HL-60 (cell line): ENCODE measurements around the gene HIPK2.
A peak's percentile ranks its signal among the peaks of the same experiment; 100 is the strongest.

Experiments
- DNase-seq, 2 experiments: peaks; one replicate each; pipeline ENCODE4 v3.0.0-alpha.2; 2010 to 2020; ENCODE audit warnings: low read depth in 1 of 2, low spot score in 1 of 2
- H3K27ac ChIP-seq: fragments of 250-450 bp; sonication (Bioruptor Pico); replicated peaks from 2 replicates; pipeline ENCODE4 v1.5.1; 2020; ENCODE audit warnings: mild to moderate bottlenecking, moderate library complexity
- H3K27me3 ChIP-seq: fragments of 250-450 bp; sonication (Bioruptor Pico); 2 replicates; pipeline ENCODE4 v1.5.1; 2021; ENCODE audit warnings: mild to moderate bottlenecking, moderate library complexity; ENCODE audit not compliant: insufficient read depth, poor library complexity, severe bottlenecking
- H3K4me3 ChIP-seq: replicated peaks from 2 replicates; pipeline ENCODE4 v1.5.1; 2011; ENCODE audit warnings: mild to moderate bottlenecking, control low read depth, low read length; ENCODE audit not compliant: insufficient read depth
- CTCF ChIP-seq: IDR thresholded peaks from one replicate; pipeline ENCODE4 v1.5.1; 2011; ENCODE audit warnings: low read length, control low read depth, inconsistent platforms; ENCODE audit not compliant: insufficient read depth
- GABPA ChIP-seq: IDR thresholded peaks from 2 replicates; pipeline ENCODE4 v1.6.1; 2012; ENCODE audit warnings: low read depth
- POLR2AphosphoS5 ChIP-seq: IDR thresholded peaks from 2 replicates; pipeline ENCODE4 v1.6.1; 2012; ENCODE audit warnings: low read depth
- REST ChIP-seq: IDR thresholded peaks from 2 replicates; pipeline ENCODE4 v1.6.1; 2012; ENCODE audit warnings: low read depth; ENCODE audit not compliant: insufficient replicate concordance
- SPI1 ChIP-seq: IDR thresholded peaks from 2 replicates; pipeline ENCODE4 v1.6.1; 2012; ENCODE audit warnings: low read depth, mild to moderate bottlenecking, borderline replicate concordance

Gene HIPK2

GRCh38 chr7:139725858-139726484 is 51.8 kb downstream of the HIPK2 start:
- DNase-seq, result peak in 1 of 2 experiments; percentile 65
- Histone ChIP-seq H3K4me3 (no peak overlapping the region), H3K27me3 (no peaks in the 10 kb centered on the region), H3K27ac (peak overlapping the region; percentile 51)
- TF ChIP-seq POLR2AphosphoS5 (no peak), SPI1 (peak; percentile 50; the same call in 1 of the 2 replicates)

GRCh38 chr7:139725077-139725476 is 52.7 kb downstream of the HIPK2 start:
- DNase-seq, result no peak
- Histone ChIP-seq H3K27ac (peak overlapping the region; percentile 51), H3K27me3 (no peaks in the 10 kb centered on the region), H3K4me3 (no peak overlapping the region)
- no peak for TF ChIP-seq REST
- TF ChIP-seq GABPA, result no peak
- TF ChIP-seq CTCF, result no peak
- no peak for TF ChIP-seq POLR2AphosphoS5
- no peak for TF ChIP-seq SPI1

- Histone ChIP-seq H3K4me3 (no peak overlapping the region), H3K27ac (peak overlapping the region; percentile 57), H3K27me3 (no peaks in the 10 kb centered on the region)
- TF ChIP-seq SPI1, result no peak
- TF ChIP-seq GABPA, result no peak
- no peak for TF ChIP-seq REST
- TF ChIP-seq POLR2AphosphoS5, result no peak
- no peak for TF ChIP-seq CTCF
- DNase-seq, result no peak
Measured at GRCh38 chr7:139722604-139723003, 55.2 kb downstream of the HIPK2 start.

GRCh38 chr7:139721821-139722220 is 56.0 kb downstream of the HIPK2 start:
- DNase-seq, result no peak
- Histone ChIP-seq H3K27ac (peak overlapping the region; percentile 57), H3K4me3 (no peak overlapping the region), H3K27me3 (no peaks in the 10 kb centered on the region)
- TF ChIP-seq CTCF (no peak), SPI1 (no peak), GABPA (no peak), POLR2AphosphoS5 (no peak), REST (no peak)
